NCI-H82 treated with DMSO at 0.1 percent for 48 hours (cell line): Measurements from ENCODE around the gene NSUN2.
"Not testable (repeated sequence)": the region's sequence is repeated elsewhere in the genome, so short reads cannot be mapped to it uniquely, and the experiment has no call there.

ENCODE experiments used
- DNase-seq: peaks from one replicate; lab custom pipeline; 2025; ENCODE audit not compliant: unreplicated experiment; lab: John Stamatoyannopoulos, UW

NSUN2 gene

DNA sequence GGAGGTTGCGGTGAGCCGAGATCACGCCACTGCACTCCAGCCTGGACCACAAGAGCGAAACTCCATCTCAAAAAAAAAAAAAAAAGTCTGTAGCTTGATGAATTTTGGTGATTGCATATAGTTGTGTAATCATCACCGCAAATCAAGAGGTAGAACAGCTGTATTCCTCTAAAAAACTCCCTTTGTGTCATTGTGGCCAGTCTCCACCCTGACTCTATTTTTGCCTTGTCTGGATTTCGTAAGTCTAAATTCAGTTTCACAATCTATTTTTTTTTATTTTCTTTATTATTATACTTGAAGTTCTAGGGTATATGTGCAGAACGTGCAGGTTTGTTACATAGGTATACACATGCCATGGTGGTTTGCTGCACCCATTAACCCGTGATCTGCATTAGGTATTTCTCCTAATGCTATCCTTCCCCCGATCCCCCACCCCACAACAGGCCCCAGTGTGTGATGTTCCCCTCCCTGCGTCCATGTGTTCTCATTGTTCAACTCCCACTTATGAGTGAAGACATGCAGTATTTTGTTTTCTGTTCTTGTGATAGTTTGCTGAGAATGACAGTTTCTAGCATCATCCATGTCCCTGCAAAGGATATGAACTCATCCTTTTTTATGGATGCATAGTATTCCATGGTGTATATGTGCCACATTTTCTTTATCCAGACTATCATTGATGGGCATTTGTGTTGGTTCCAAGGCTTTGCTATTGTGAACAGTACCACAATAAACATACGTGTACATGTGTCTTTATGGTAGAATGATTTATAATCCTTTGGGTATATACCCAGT, 12.9 kb upstream of the NSUN2 start:
- not testable (repeated sequence) for DNase-seq

DNA sequence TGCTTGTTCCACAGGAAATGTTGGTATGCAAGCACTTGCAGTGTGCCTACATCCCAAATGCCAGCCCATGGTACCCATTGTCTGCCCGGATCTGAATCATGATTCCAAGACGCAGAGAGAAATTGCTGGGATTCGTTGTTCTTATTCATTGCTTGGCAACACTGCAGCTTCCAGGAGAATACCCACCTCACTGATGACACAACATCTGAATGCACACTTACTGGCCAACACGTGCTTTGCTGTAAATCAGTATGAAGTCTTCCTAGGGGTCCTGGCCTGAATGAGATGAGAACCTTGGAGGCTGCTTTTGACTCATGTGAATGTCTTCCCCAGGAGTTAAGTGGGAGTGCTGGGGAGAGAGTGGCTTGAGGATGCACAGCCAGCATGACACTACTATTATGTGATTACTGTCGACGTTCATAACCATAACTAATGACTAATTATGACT, 12.0 kb upstream of the NSUN2 start:
- no peak for DNase-seq

DNA sequence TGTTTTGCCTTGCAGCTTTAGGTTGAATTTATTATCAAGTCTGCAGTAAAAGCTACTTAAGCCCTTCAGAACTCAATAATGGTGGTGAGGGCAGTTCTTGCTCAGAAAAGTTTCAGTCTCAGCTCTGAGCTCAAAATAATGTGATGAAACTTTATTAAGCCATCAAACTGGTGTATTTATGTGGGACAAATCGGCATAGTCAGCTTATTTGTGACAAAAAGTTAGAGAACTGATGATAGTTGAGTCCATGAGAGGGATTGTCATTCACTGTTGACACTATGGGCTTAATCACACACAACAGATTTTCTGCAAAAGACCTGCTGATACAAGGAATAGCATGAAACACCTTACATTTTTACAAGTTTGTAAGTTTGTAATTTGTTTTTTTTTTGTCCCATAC, 9.8 kb upstream of the NSUN2 start:
- no peak for DNase-seq

DNA sequence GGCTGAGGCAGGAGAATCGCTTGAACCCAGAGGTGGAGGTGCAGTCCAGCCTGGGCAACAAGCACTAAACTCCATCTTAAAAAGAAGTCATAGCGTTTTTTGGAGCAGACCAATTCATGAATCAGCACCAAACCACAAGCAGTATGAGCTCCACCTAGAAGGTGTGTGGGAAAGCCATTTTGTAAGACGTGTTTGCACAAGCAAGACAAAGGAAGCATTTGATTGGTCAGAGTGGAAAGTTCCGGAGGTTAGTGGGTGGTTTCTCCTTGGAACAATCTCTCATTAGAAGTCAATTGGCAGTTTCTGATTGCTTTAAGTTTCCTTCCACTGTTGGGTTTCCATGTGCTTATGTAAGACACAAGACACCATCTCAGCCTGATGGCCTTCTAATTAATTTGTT, 5.4 kb upstream of the NSUN2 start:
- DNase-seq = no peak

DNA sequence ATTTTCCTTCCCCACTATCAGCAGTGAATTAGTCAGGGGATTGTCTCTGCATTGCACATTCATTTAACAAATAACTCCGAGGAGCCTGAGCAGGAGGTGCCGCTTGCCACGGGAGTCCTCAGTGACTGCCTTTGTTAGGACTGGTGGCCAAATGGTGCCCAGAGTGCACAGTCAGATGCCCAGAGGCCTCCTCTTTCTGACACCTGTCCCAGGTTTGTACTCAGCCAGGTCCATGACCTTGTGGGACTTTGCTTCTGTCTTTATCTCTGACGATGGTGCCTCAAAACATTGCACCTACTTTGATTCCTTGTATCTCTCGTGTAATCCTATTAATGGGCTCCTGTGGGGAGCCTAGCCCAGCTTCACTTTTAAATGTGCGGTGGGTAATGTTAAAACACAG, 4.7 kb upstream of the NSUN2 start:
- DNase-seq = no peak

DNA sequence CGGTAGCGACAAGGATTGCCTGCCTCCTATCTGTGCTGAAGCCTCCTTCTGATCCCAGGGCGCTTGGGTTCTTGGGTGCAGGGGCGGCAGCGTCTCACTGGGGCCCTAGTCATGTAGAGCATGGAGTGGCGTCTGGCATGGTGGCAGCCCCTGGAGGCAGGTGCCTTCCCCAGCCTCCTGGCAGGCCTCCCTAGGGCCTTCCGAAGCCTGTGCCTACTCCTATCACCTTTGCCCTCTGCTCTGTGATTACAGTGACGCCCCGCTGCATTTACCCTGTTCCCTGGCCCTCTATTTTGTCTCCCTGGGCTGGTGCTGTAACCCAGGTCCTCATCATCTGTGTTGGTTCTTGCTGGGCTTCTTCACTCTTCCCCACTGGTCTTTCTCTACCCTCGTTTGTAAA, 4.2 kb upstream of the NSUN2 start:
- DNase-seq = no peak

DNA sequence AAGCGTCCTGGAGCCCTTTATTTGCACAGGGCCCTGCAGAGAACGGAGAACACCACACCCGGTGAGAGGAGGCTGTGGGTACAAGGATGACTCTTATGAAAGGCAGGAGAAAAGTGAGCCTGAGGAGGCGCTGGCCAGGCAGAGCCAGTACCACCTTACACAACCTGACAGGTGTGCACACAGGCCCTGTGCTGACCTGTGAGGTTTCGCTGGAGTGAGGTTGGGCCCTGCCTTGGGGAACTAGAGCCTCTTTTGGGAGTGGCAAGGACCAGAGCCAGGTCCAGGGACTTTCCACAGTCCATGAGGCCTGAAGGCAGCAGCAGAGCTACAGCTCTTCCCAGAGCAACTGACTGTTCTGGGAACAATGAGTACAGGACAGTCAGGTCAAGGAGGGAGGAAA, 3.4 kb upstream of the NSUN2 start:
- no peak for DNase-seq

DNA sequence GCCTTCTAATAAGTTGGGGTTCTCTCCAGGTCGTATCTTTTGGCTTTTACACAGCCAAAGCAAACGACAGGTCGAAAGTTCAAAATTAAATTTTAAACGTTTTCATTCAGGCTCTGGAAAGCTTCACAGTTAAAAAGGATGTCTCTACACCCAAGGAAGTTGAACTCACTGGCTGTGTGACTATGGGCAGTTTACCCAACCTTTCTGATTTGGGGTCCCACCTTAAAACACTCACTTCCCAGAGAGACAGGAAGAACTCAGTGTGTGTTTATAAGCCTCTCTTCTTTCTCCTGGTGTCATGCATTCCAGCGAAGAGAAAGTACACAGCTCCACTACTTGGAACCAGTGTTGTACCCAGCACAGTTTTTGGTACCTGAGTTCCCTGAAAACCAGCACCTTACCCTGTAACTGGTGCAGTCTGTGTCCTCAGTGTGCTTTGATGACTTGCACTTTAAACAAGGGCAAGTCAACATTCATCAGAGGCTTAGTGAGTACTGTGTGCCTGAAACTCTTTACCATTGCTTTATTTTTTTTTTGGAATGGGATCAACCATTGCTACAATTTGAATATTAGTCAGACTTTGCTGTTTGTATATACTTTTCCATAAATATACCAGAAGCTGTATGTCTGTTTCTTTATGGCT, 2.1 kb upstream of the NSUN2 start:
- no peak for DNase-seq

DNA sequence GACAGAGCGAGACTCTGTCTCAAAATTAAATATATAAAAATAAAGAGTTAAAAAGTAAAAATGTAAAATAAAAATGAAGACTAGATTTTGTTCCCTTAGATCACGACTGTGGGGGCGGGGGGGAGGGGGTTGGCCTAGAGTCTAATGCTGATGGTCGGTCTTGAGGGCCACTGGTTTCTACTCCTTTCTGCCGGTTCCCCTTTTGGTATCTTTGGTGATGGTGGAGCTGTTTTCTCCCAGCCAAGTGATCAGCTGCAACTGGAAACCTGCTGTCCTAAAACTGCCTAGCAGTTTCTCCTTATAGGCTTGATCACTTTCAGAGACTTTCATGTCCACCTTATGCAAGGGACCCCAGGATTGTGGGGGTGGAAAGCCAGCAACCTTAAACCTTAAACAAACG, 1.5 kb upstream of the NSUN2 start:
- no peak for DNase-seq

DNA sequence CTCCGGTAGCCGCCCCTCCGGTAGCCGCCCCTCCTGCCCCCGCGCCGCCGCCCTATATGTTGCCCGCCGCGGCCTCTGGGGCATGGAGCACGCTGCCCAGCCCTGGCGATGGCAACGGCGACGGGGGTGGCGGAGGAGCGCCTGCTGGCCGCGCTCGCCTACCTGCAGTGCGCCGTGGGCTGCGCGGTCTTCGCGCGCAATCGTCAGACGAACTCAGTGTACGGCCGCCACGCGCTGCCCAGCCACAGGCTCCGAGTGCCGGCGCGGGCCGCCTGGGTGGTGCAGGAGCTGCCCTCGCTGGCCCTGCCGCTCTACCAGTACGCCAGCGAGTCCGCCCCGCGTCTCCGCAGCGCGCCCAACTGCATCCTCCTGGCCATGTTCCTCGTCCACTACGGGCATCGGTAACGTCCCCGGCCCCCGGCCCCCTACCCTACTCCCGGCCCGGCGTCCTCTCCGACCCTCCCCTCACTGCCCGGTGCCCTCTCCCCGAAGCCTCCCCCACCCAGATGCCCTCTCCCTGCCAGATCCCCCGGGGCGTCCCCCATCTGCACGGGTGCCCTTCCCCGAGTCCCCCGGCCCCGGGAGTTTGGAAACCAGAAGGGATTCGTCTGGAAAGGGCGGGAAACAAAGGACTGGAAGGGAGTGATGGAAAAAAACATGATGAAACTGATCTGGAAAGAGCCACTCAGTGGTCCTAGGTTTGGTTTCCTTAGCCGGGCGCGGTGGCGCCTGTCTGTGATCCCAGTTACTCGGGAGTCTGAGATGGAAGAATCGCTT, 813 bp upstream of the NSUN2 start:
- no peak for DNase-seq

DNA sequence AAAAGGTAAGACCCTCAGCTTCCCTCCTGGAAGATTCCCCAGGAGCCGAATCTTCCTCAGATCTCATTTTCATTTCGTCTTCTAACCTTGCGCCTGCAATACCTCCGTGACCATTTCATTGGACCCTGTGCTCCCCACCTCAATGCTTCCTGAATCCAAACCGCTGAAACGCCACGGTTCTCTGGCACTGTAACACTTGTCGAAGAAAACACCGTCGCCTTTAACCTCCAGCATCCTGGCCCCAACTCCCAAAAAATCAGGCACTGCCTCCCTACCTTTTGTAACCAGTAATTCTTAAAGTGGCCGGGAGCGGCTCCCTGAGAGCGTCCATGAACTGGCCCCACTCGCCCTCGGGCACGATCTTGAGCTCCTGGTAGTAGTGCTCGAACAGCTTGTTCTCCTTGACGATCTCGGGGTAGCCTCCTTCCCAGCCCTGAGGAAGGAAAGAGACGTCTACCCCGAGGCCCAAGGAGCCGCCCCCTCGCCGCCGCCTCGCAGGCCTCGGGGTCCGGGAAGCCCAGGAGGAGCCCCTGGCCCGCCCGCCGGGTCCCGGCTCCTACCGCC, 438 bp downstream of the NSUN2 start:
- no peak for DNase-seq

DNA sequence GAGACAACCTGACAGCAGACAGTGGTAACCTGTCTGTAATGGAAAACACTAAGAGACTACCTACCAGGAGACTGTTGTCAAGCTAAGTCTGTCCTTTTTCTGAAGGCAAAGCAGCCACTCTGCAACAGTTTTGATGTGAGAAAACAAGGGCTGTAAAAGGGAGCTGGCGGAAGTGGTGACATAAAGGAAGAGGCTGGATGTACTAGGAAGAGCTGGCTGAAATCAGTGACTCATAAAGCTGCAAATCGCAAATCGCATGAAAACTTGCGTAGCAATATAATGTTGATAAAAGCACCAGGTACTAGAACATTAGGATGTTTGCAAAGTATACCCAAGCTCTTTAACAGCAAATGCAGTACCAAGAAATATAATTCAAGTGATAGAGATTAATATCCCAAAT, 1.4 kb downstream of the NSUN2 start:
- DNase-seq = no peak

DNA sequence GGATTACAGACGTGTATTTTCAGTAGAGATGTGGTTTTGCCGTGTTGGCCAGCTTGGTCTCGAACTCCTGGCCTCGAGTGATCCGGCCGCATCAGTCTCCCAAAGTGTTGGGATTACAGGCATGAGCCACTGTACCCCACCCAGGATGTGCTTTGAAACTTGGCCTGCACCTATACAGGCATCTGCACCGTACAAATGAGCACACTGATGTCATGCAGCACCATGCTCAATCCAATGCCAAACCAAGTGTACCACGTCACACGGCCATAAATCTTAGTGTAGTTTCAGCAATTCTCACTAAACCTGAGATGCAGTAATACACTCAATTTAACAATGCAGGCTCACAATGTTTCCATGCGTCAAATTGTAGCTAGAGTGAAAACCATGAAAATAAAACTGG, 6.3 kb downstream of the NSUN2 start:
- no peak for DNase-seq

DNA sequence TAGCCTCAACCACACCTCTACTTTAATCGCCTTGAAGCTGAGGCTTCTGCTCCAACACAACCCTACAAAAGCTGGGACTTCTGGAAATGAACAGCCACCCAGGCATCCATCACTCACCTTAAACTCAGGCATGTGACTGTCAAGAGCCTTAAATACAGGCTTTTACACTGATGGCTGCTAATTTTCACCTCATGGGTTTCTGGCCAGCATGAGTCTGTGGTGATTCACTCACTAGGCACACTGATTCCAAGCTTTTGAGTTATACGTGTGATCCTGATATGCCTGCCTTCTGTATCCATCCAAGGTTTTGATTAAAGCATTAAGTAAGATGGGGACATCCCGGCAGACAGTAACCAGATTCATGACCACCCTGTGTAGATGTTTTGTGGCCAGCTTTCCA, 8.9 kb downstream of the NSUN2 start:
- no peak for DNase-seq

DNA sequence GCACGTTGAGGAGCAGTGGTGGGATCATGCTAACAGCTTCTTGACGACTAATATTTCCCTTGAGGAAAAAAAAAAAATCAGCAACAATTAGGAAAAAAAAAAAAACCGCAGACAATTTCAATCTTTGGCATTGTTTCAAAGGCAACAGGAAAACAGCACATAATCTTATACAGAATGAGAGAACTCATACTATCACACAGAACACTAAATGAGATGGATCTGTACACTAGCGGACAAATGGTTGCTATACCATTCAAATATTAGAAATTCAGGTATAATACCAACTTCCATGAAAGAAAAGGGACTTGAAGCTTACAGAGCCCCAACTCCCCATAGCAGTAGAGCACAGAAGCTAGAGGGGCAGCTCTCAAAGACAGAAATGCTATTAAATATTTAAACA, 9.6 kb downstream of the NSUN2 start:
- no peak for DNase-seq

DNA sequence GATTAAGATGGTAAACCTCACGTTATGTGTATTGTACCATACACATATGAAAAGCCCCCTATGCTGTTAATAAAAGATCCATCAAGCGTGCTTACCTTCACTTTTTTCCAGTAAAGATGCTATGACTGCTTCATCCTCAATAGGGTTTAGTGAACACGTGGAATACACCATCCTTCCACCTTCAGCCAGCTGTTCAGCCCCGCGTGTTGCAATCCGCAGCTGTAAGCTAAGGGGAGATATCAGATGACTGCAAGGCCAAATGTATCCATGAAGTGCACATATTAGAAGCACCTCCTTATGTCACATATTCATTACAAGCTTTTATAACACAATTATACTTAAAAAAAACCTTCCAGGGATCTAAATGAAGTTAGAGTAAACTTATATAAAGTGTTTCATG, 16.2 kb downstream of the NSUN2 start:
- DNase-seq = no peak

DNA sequence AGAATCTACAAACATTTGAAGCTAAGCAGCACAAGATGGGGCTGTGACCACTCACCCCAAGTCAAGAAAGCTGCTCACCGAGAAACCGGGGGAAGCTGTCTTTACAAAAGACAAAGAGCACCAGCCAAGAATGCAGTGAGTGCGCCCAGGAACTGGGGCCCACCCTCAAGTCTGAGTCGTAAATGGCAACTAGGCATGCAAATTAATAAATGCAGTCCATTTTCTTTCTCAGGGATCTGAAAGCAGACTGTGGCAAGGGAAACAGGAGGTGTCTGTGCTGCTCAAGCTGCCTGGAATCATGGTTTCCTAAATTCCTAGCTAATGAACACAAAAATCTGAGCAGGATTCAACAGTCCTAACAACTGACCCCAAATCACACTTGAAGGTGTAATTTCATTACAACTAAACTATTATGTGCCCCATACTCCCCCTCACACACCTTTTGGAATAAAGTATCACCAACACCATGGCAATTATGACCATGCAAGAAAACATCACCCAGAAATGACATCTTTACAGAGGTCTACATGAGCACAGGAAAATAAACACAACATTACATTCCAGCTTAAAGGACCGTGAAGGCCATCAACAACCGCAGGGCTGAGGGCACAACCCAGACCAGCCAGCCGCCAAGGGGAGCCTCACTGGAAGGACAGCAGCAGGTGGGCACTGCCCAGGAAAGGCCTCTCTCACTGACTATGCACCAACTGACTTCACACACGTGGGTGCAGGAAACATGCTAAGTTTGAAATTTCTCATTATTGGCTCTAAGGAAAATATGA, 17.6 kb downstream of the NSUN2 start:
- DNase-seq = no peak

DNA sequence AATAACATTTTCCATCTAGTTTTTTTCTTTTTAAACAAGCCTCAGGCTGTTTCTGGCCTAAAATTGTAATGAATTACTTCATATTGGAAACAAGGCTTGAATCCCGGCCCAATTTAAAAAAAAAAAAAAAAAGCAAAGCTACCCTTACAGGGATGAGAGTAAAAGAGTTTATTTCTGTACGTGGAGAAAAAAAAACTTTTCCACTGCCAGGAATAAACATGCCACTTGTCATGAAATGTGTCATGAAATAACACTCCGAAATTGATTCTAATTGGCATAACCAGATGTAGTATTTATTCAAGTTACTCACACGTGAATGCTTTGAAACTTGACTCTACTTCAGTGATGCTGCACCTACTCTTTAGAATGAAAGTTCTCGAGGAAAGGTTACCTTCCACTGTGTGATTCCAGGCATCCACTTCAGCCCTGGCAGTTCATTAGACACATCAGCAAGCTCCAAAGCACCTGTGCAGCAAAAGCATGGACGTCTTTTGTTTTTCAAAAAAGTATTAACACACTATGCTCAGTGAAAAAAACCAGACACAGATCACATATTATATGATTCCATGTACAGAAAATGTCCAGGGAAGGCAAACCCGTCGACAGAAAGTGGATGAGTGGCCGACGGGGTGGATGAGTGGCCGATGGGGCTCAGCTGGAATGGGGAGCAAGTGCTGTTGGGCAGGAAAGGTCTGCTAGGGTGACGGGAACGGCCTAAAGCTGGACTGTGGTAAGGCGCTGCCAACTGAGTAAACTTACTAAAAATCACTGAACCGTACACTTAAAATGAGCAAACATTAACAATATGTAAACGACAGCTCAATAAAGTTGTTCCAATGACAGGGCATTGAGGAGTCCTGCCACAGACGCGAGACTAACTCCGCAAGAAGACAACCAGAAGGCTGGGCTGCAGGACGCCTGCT, 21.2 kb downstream of the NSUN2 start:
- DNase-seq = no peak

DNA sequence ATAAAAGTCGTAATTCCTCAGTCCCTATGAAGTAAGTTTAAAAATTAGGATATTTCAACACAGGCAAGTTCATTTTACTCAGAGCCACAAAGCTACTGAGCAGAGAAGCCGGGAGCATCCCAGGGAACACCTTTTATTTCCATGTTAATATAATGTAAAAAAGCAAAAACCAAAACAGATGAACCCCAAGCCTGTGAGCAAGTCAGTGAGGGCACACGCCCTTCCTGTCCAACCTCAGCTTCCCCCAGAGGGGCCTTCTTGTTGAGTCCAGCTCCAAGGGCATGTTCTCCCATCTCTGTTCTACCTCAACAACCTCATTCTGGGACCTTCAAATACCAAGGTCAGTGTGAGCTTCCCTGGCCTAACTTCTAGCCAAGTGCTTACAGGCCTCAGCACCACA, 24.8 kb downstream of the NSUN2 start:
- DNase-seq = no peak

DNA sequence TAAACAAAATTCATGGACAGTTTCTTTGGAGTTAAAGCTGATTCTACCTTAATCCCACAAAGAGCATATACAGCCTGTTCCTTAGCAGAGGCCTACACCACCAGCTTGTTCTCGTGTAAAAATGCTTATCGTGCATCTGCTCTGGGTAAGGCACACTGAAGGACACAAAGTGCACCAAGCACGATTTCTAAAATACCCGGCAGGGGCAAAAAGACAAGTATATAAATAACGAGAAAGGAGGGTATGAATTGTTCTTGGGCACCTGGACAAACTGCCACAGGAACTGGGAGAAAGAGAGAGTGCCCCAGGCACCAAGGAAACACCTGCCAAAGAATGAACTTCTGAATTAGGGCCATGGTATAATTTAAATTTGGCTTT, 25.3 kb downstream of the NSUN2 start:
- no peak for DNase-seq
